HFF-Myc (cell line): ENCODE measurements around the gene PTCH1.

Experiments
- DNase-seq: peaks from one replicate; pipeline ENCODE4 v3.0.0-alpha.2; 2011; ENCODE audit warnings: low read depth; ENCODE audit errors: extremely low read depth
- H3K4me3 ChIP-seq: replicated peaks from 2 replicates; pipeline ENCODE4 v1.5.1; 2011; ENCODE audit warnings: low read depth, mild to moderate bottlenecking, control low read depth, low read length
- CTCF ChIP-seq: IDR thresholded peaks from 2 replicates; pipeline ENCODE4 v1.5.1; 2012; ENCODE audit warnings: mild to moderate bottlenecking, low read depth, low read length, control low read depth; ENCODE audit errors: missing control alignments

PTCH1 gene

GRCh38 chr9:95429948-95430620, 86.7 kb downstream of the PTCH1 start:
- no peak for TF ChIP-seq CTCF
- DNase-seq, result no peak
- no peak overlapping the region for H3K4me3 ChIP-seq

- DNase-seq, result no peak
- TF ChIP-seq CTCF, result no peak
- H3K4me3 ChIP-seq, result no peak overlapping the region
Observed at GRCh38 chr9:95429096-95429495, 87.7 kb downstream of the PTCH1 start.

- TF ChIP-seq CTCF, result no peak
- peak overlapping the region; percentile 36 for H3K4me3 ChIP-seq
- DNase-seq, result no peak
Observed at GRCh38 chr9:95425910-95426551, 90.7 kb downstream of the PTCH1 start.

GRCh38 chr9:95422650-95423049, 94.1 kb downstream of the PTCH1 start:
- TF ChIP-seq CTCF, result no peak
- DNase-seq, result no peak
- no peak overlapping the region for H3K4me3 ChIP-seq

GRCh38 chr9:95420518-95420917, 96.3 kb downstream of the PTCH1 start:
- TF ChIP-seq CTCF, result no peak
- no peak for DNase-seq
- no peak overlapping the region for H3K4me3 ChIP-seq

GRCh38 chr9:95419444-95419843, 97.3 kb downstream of the PTCH1 start:
- DNase-seq, result no peak
- no peak overlapping the region for H3K4me3 ChIP-seq
- TF ChIP-seq CTCF, result no peak

- no peak for TF ChIP-seq CTCF
- H3K4me3 ChIP-seq, result no peak overlapping the region
- no peak for DNase-seq
Observed at GRCh38 chr9:95415158-95415557, 101.6 kb downstream of the PTCH1 start.
